GM19328 (cell line): Measurements from ENCODE around the gene CACNA2D4.

Experiments
- ATAC-seq: cut with Tn5 transposase; IDR thresholded peaks from one replicate; pipeline ENCODE4 v1.9.1; 2021; ENCODE audit warnings: mild to moderate bottlenecking, moderate library complexity; ENCODE audit not compliant: unreplicated experiment

CACNA2D4 gene

DNA sequence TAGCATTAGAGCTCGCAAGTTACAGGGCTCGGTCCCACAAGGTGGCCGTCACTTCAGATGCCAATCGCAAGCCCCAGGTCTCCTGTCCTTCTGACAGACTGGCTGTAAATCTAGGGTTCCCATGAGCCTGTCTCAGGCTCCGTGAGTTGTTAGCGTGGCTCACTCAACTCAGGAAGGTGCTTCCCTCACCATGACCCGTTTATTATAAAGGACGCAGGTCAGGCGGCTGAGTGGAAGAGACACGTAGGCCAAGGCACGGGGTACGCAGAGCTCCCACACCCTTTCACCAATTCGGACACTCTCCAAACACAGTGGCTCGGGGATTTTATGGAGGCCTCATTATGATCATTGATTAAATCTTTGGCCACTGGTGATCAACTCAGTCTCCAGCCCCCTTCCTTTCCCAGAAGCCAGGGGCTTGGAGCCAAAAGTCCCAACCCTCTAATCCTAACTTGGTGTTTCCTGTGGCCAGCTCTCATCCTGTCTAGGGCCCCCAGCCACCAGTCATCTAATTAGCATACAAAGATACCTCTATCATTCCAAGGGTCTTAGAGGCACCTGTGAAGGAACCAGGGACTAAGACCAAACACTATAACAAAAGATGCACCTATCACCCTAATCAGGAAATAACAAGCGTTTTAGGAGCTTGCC is 123.9 kb downstream of the CACNA2D4 start:
- no peak for ATAC-seq

DNA sequence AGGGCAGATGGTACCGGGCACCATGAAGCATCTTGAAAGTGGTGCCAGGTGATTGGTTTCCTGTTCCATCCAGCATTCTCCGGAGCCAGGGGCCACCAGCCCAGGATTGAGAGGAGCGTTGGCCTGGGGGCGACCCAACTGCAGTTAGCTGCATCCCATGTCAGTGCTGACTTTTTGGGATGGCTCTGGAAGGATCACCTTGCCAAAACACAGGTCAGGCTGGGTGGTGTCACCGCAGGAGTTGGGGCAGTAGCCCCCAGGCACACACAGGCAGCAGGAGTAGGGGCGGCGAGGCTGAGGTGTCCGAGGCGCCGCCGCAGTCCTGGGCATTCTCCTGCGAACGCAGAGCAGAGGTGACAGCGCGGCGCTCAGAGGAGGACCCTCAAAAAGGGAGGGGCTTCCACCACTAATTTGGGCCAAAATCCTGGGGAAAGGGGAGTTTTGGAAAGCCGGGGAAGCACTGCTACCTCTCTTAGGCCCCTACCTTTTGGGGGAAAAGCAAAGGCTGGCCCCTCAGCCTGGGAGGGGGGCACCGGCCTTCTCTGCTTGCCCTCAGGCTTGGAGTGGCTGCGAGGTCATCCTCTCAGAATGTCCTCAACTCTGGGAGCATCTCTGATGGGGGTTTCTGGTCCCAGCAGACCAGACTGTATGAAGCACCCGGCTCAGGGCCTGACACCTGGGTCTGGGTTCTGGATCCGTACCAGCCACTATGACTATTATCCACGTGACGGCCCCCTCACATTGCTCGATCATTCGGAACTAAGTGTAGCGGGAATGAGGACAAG is 124.8 kb downstream of the CACNA2D4 start:
- ATAC-seq: no peak

DNA sequence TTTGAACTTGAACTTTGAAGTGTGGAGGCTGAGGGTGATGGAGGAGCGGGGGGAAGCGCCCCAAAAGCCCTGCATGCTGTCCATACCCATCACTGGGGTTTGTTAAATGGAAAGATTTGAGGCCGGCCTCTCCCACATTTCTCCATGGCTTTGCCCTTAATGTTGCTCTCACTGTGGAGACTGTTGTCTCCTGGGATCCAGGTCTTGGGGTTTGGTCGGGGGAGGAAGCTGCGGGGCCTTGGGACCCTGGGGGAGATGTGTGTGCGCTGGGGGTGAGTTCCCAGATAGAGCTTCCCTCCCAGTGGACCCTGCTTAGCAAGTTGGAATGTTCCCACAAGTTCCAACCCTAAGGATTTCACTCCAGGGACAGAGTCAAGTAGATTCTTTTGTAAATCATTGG is 126.0 kb downstream of the CACNA2D4 start:
- no peak for ATAC-seq

DNA sequence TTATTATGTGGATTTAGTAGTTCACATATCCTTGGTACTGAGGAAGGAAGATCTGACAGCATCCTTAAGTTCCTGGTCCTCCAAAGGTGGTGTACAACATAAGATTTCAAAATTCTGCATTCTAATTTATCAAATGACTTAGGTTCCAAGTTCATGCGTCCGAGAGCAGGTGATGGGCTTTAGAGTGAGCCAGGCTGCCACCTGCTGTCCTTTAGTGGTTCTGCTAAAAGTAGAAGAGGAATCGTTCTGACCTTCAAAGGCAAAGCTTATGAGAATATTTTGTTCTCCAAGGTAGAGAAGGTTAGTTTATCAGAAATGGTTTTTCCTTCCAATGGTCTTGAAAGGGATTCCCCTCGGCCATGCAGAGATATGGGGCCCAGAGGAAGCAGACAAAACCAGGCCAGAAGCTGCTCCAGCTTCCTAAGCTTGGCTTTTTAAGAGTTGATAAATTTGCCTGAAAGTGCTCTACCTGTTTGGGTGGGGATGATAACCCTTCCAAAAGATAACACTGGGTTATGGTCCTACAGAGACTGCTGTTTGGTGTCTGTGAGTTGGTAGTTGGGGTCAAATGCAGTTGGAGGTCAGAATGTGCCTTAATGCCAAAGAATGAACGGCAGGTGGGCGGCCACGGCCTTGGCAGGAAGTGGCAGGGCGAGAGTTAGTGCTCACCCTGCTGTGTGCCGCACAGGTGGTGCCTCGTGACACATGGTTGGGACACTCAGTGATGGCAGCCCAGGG is 127.2 kb downstream of the CACNA2D4 start:
- ATAC-seq: no peak

GRCh38 chr12:1790444-1790843 is 128.0 kb downstream of the CACNA2D4 start:
- no peak for ATAC-seq

- no peak for ATAC-seq
These were observed 130.7 kb downstream of the CACNA2D4 start for GRCh38 chr12:1787714-1788113.

- ATAC-seq: no peak
These were observed 136.2 kb downstream of the CACNA2D4 start for GRCh38 chr12:1782215-1782614.

DNA sequence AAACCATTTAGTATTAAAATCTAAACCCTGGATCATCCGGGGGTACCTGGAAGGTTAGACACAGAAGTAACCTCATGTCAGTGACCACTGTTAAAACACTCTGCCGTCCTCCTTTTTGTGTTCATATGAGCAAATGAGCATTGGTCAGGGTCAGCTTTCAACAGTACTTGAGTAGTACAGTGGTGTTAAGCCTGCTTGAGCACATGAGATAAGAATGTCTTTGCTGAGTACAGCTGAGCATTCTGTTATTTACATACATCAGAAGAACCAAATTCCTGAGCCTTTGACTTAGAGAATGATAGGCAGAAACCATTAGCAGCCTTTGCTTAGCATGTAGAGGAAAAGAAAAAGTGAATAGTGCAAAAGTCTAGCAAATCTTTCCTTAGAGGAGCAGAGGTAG is 136.7 kb downstream of the CACNA2D4 start:
- ATAC-seq: no peak

- no peak for ATAC-seq
These were observed 138.7 kb downstream of the CACNA2D4 start for GRCh38 chr12:1779783-1780182.

DNA sequence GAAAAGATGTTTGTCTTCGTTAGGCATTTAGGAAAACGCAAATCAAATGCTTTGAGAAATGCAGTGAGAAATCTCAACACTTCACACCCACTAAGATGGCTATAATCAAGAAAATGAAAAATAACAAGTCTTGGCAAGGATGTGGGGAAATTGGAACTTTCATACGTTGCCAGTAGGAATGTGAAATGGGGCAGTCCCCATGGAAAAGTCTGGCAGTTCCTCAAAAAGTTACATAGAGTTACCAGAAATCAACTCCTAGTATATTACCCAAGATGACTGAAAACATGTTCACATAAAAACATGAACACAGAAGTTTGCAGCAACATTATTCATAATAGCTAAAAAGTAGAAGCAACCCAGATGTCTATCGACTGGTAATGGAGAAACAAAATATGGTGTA is 139.5 kb downstream of the CACNA2D4 start:
- no peak for ATAC-seq

DNA sequence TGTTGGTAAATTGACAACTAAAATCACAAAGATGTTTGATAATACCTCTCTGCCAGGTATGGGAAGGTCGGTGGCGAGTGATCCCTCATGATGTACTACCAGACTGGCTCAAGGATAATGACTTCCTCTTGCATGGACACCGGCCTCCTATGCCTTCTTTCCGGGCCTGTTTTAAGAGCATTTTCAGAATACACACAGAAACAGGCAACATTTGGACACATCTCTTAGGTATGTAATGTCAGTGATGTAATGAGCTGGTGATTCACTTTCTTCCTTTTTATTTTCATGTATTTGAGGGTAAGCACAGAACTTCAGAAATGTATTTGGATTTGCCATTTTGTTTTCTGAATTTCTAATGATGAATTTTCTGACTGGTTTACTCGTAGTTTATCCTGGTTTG is 140.7 kb downstream of the CACNA2D4 start:
- ATAC-seq: no peak

DNA sequence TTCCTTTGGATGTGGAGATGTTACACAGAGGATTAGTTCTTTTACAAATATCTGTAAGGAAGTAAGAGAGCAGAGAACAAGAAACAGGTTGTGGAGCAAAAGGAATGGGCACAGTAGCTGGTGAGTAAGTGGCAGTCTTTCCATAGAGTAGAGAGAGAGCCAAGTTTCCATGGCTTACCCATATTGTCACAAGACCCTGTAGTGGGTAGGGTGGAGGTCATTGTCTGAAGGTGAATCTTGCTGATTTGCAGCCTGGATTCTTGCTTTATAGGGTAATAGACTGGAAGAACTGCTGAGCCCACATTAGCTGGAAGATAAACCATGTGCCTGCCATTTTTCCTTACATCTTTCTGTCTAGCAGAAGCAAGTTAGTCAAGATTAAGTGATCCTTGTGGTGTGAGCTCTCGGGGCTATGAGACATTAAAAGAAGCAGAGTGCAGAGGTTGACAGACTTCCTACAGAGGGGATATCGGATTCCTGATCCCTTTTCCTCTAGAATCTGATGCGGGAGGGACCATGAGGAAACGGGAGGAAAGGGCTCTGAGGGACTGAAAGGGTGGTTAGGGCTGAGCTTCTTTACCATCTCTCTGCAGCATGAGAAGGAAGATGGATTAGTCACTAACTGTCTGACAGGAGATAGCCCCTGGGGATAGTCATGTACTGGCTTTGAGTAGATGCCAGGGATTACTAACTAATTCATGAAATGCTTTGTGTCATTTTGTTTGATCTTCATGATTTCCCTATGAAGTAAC is 142.1 kb downstream of the CACNA2D4 start:
- ATAC-seq: no peak

GRCh38 chr12:1773937-1774655 is 144.4 kb downstream of the CACNA2D4 start:
- ATAC-seq: no peak

DNA sequence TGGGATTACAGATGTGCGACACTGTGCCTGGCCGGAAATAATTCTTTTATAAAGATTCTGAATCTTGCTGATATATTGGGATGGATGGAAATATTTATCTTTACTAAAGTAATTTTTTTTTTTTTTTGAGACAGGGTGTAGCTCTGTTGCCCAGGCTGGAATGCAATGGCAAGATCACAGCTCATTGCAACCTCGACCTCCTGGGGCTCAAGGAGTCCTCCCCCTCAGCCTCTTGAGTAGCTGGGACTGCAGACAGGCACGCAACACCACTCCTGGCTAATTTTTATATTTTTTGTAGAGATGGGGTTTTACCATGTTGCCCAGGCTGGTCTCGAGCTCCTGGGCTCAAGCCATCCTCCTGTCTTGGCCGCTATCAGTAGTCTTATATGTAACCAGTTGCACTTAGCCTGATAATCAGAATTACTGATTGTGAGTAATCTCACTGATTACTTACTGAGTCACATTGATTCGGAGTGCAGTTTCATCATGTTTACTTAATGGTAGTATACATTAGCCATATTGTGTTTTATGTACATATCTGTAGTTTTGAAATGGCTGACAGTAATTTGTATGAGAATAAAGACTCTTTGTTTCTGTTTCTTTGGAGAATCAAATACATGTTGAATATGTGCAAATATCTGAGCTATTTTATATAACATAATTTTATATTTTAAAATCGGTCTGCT is 148.5 kb downstream of the CACNA2D4 start:
- no peak for ATAC-seq

DNA sequence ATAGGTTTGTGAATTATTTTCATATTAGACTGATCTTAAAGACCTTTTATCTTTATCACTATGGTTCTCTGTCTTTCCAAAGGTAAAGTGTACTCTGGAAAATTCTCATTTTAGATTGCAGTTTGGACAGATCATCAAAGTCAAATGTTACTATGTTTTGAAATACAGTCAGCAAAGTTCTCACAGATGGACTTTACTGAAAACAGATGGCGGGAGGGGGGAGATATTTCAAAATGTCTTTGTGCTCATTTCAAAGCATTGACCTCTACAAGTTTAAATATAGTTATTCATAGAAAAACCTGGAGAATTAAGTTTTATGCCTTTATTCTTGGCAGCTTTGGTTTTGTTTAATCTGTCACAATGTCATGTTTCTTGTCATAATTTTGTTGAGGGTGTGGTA is 149.8 kb downstream of the CACNA2D4 start:
- no peak for ATAC-seq

DNA sequence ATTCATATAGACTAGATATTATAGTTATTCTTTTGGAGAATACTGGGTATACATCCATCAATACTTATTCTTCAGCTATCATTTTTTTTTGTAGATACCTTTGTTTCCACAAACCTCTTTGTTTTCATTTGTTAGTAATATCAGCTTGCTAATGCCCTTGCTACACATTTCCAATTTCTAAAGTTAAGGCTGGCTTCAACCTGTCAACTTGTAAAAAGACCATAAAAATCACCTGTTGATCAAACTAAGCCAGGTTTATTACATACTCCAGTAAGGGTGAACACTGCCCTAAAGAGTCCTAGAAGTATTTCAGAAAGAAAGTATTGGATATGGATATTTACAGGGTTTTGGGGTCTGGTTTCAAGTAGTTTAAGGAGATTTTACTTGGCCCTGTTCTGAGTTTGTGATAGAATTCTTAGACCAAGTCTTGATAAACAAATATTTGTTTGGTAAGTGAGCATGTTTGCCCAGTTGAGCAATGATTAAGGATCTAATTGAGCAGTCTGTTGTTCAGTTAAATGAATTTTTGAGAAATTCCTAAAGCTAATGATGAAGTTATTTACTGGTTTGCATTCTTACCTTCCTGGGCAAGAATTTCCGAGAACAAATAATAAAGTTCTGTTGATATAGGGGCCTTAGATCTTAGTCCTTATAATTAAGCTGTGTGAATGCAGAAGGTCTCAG is 150.9 kb downstream of the CACNA2D4 start:
- ATAC-seq: no peak

DNA sequence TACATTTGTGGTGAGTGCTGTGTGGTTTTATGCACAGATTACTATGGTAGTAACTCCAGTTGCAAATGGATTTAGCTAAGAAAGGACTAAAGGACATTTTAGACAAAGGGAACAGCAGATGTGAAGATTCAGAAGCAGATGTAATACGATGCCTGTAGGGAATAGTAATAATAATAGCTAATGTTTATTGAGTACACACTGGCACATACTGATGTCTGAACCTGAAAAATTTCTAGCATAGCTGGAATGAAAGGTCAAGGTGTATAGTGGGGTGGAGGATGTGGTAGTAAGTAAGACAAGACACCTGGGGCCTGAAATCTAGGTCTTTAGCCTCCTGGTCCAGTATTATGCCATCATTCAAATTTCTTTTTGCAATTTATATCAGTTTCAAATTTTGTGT is 152.3 kb downstream of the CACNA2D4 start:
- ATAC-seq: no peak

GRCh38 chr12:1763153-1763552 is 155.3 kb downstream of the CACNA2D4 start:
- no peak for ATAC-seq

- ATAC-seq: no peak
These were observed 156.6 kb downstream of the CACNA2D4 start for GRCh38 chr12:1761857-1762256.
